LNCaP clone FGC (cell line): ENCODE results near the gene PAOX.

ENCODE experiments used
- DNase-seq: peaks from one replicate; pipeline ENCODE4 v3.0.0-alpha.2; 2011; ENCODE audit warnings: low read depth
- H3K4me3 ChIP-seq: 2 replicates; pipeline ENCODE4 v1.5.1; 2011; ENCODE audit warnings: mild to moderate bottlenecking, low read depth, low read length, control low read depth
- CTCF ChIP-seq: IDR thresholded peaks from 2 replicates; pipeline ENCODE4 v1.5.1; 2012; ENCODE audit warnings: mild to moderate bottlenecking; ENCODE audit not compliant: control insufficient read depth, insufficient read depth; ENCODE audit errors: extremely low read depth

PAOX gene

GRCh38 chr10:133355266-133355665 is 23.8 kb upstream of the PAOX start:
- TF ChIP-seq CTCF = no peak
- no peak for DNase-seq
- no peak overlapping the region for H3K4me3 ChIP-seq

- DNase-seq = no peak
- H3K4me3 ChIP-seq = no peak overlapping the region
- no peak for TF ChIP-seq CTCF
Observed at GRCh38 chr10:133355991-133356390, 23.1 kb upstream of the PAOX start.

- peak overlapping the region; percentile 66 for H3K4me3 ChIP-seq
- DNase-seq = no peak
- no peak for TF ChIP-seq CTCF
Observed at GRCh38 chr10:133356549-133357284, 22.3 kb upstream of the PAOX start.

GRCh38 chr10:133357285-133358161 is 21.5 kb upstream of the PAOX start, which contains the start of gene FUOM:
FUOM (minus strand) TSS chr10:133358019; CDS start chr10:133358007, 12 bp downstream.
- H3K4me3 ChIP-seq = peak within 1 kb of the TSS; percentile 66
- DNase-seq = no peak

GRCh38 chr10:133358162-133358924 is 20.7 kb upstream of the PAOX start:
- no peak overlapping the region for H3K4me3 ChIP-seq
- DNase-seq = no peak
- no peak for TF ChIP-seq CTCF

More at GRCh38 chr10:133357285-133358161, 21.5 kb upstream of the PAOX start, which contains the start of gene FUOM:
- no peak for TF ChIP-seq CTCF

GRCh38 chr10:133358925-133359310 is 20.1 kb upstream of the PAOX start:
- no peak for DNase-seq
- no peak for TF ChIP-seq CTCF
- no peak overlapping the region for H3K4me3 ChIP-seq
